ENCODE results near the gene MAMDC2.

DNA sequence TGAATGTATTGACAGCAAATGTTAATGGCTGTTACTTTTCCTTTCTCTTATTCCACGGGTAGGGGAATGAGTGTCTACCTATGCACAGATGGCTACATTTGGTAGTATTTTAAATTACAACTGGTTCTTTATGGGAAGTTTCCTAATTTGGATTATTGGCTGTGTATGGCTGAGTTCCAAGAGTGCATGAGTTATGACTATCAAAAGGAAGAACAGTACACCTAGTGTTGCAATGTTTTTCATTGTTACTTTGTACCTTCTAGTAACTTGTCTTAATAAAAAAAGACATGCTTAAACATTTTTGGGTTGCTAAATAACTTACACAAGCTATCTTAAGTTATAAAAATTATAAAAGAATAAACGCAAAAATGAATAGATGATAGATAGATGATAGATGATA lies 35.8 kb upstream of the MAMDC2 start:
- TF ChIP-seq, protein P1, sequence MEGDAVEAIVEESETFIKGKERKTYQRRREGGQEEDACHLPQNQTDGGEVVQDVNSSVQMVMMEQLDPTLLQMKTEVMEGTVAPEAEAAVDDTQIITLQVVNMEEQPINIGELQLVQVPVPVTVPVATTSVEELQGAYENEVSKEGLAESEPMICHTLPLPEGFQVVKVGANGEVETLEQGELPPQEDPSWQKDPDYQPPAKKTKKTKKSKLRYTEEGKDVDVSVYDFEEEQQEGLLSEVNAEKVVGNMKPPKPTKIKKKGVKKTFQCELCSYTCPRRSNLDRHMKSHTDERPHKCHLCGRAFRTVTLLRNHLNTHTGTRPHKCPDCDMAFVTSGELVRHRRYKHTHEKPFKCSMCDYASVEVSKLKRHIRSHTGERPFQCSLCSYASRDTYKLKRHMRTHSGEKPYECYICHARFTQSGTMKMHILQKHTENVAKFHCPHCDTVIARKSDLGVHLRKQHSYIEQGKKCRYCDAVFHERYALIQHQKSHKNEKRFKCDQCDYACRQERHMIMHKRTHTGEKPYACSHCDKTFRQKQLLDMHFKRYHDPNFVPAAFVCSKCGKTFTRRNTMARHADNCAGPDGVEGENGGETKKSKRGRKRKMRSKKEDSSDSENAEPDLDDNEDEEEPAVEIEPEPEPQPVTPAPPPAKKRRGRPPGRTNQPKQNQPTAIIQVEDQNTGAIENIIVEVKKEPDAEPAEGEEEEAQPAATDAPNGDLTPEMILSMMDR (IDR thresholded peaks at IDR 0.05): no peak
- TF ChIP-seq POLR2A (IDR thresholded peaks at IDR 0.05): no peak
